Measurements from ENCODE around the gene PABPC1L2A.
A peak's percentile ranks its signal among the peaks of the same experiment; 100 is the strongest.
"Not testable (repeated sequence)": the region's sequence is repeated elsewhere in the genome, so short reads cannot be mapped to it uniquely, and the experiment has no call there.

The PABPC1L2A gene

GRCh38 chrX:73079024-73079562 is at the start of gene PABPC1L2A:
Gene PABPC1L2A, minus strand, starts transcription at chrX:73079512. Its CDS starts 126 bp downstream, at chrX:73079386.
- DNase-seq (ENCODE audit: low read depth in 1 of 2, low spot score in 1 of 2) = not testable (repeated sequence)

- DNase-seq (ENCODE audit: low read depth in 1 of 2, low spot score in 1 of 2) = no peak
These were observed 48.5 kb upstream of the PABPC1L2A start for GRCh38 chrX:73127700-73128241.

GRCh38 chrX:73126240-73126639 is 46.9 kb upstream of the PABPC1L2A start:
- no peak for DNase-seq (ENCODE audit: low read depth in 1 of 2, low spot score in 1 of 2)

- DNase-seq (ENCODE audit: low read depth in 1 of 2, low spot score in 1 of 2) = not testable (repeated sequence)
These were observed 20.2 kb upstream of the PABPC1L2A start for GRCh38 chrX:73099505-73099904.

- peak in 1 of 2 donors; percentile 0 for DNase-seq (ENCODE audit: low read depth in 1 of 2, low spot score in 1 of 2)
These were observed 7.5 kb upstream of the PABPC1L2A start for GRCh38 chrX:73086766-73087165.

GRCh38 chrX:73079884-73080283 is 572 bp upstream of the PABPC1L2A start:
- DNase-seq (ENCODE audit: low read depth in 1 of 2, low spot score in 1 of 2) = not testable (repeated sequence)

- DNase-seq (ENCODE audit: low read depth in 1 of 2, low spot score in 1 of 2) = not testable (repeated sequence)
These were observed 715 bp downstream of the PABPC1L2A start for GRCh38 chrX:73078597-73078996.

- DNase-seq (ENCODE audit: low read depth in 1 of 2, low spot score in 1 of 2) = no peak
These were observed 2.5 kb downstream of the PABPC1L2A start for GRCh38 chrX:73076838-73077237.

GRCh38 chrX:73069365-73070035 is 9.8 kb downstream of the PABPC1L2A start:
- DNase-seq (ENCODE audit: low read depth in 1 of 2, low spot score in 1 of 2) = no peak

GRCh38 chrX:73068467-73069364 is 10.6 kb downstream of the PABPC1L2A start:
- no peak for DNase-seq (ENCODE audit: low read depth in 1 of 2, low spot score in 1 of 2)

- DNase-seq (ENCODE audit: low read depth in 1 of 2, low spot score in 1 of 2) = not testable (repeated sequence)
These were observed 11.4 kb downstream of the PABPC1L2A start for GRCh38 chrX:73067761-73068466.

GRCh38 chrX:73028876-73029275 is 50.4 kb downstream of the PABPC1L2A start:
- DNase-seq (ENCODE audit: low read depth in 1 of 2, low spot score in 1 of 2) = no peak

Data from activated CD4-positive, alpha-beta T cell treated with anti-CD3 and anti-CD28 coated beads, Interleukin-2, amount 50 U/mL, for 24 hours (primary cell).